GM10847 (cell line): ENCODE data around the gene TMEM45B.

ENCODE experiments used
- POLR2A ChIP-seq: IDR thresholded peaks from 2 replicates; pipeline ENCODE4 v1.6.1; 2011; ENCODE audit not compliant: insufficient read length; ENCODE audit errors: extremely low read depth

Gene TMEM45B

GRCh38 chr11:129815596-129816461 is at the start of gene TMEM45B:
Gene TMEM45B, plus strand, starts transcription at chr11:129815848. Its CDS starts 36,635 bp downstream, at chr11:129852483.
- no peak for TF ChIP-seq POLR2A

GRCh38 chr11:129766898-129767604 is 48.6 kb upstream of the TMEM45B start:
- no peak for TF ChIP-seq POLR2A

- no peak for TF ChIP-seq POLR2A
Observed at GRCh38 chr11:129767827-129768226, 47.8 kb upstream of the TMEM45B start.

- no peak for TF ChIP-seq POLR2A
Observed at GRCh38 chr11:129768356-129768755, 47.3 kb upstream of the TMEM45B start.

- TF ChIP-seq POLR2A, result no peak
Observed at GRCh38 chr11:129769059-129769458, 46.6 kb upstream of the TMEM45B start.

- TF ChIP-seq POLR2A, result no peak
Observed at GRCh38 chr11:129770993-129771392, 44.7 kb upstream of the TMEM45B start.

GRCh38 chr11:129778877-129779276 is 36.8 kb upstream of the TMEM45B start:
- no peak for TF ChIP-seq POLR2A

- no peak for TF ChIP-seq POLR2A
Observed at GRCh38 chr11:129779342-129779741, 36.3 kb upstream of the TMEM45B start.

GRCh38 chr11:129785383-129786111 is 30.1 kb upstream of the TMEM45B start:
- TF ChIP-seq POLR2A, result no peak

- no peak for TF ChIP-seq POLR2A
Observed at GRCh38 chr11:129787532-129788155, 28.0 kb upstream of the TMEM45B start.

- no peak for TF ChIP-seq POLR2A
Observed at GRCh38 chr11:129788278-129788677, 27.4 kb upstream of the TMEM45B start.

GRCh38 chr11:129790106-129790505 is 25.5 kb upstream of the TMEM45B start:
- TF ChIP-seq POLR2A, result no peak

GRCh38 chr11:129791515-129791914 is 24.1 kb upstream of the TMEM45B start:
- TF ChIP-seq POLR2A, result no peak

- no peak for TF ChIP-seq POLR2A
Observed at GRCh38 chr11:129792663-129793062, 23.0 kb upstream of the TMEM45B start.

GRCh38 chr11:129795089-129795488 is 20.6 kb upstream of the TMEM45B start:
- no peak for TF ChIP-seq POLR2A
